ENCODE measurements around the gene SENP5.

DNA sequence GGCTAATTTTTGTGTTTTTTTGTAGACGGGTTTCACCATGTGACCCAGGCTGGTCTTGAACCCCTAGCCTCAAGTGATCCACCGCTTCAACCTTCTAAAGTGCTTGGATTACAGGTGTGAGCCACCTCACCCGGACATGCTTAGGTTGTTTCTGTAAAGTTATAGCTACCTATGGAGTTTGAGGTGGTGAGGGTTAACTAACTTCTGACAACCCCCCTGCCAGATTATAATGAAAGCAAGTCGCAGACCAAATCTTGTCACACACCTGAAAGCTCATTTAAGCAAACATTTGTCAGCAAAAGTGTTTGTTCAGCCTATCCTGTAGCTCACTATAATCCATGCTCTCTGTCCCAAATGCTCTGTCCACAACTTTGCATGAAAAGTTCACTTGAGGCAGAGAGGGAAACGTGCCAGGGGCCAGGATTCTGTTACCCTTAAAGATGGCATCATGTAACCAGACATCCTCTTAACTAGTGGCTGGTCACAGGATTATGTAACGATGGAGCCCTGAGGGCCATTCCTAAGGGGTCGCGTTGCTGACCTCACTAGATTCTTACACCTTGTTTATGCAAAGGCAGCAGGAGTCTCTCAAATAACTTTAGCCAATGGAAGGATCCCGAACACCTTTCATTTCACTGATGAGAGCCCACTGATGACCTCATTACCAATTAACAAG is 24.1 kb upstream of the SENP5 start:
- no peak for TF ChIP-seq POLR2A (IDR thresholded peaks at IDR 0.05)
- TF ChIP-seq CTCF (IDR thresholded peaks at IDR 0.05) = no peak
